ENCODE data around the gene MCTP1.

MCTP1 gene

DNA sequence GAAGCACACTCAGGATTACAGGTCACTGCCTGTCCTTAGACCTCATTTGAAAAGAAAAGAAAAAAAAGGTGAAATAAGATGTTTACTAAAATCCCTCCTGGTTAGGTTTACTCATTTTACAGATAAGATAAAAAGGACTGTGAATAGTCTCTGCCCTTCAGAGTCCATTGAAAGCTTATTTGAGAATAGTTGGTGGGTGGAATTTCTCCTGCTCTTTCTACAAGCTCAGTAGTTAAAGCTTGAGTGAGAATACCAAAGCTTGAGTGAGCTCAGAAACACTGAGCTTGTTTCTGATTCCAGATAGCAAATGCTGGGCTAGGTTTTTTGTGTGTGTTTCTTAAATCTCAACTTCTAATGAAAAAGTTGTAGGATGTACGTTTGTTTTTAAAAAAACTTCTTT is 559.8 kb downstream of the MCTP1 start:
- no peaks in the 10 kb centered on the region for H3K36me3 Mint-ChIP-seq (ENCODE audit: low read depth)

DNA sequence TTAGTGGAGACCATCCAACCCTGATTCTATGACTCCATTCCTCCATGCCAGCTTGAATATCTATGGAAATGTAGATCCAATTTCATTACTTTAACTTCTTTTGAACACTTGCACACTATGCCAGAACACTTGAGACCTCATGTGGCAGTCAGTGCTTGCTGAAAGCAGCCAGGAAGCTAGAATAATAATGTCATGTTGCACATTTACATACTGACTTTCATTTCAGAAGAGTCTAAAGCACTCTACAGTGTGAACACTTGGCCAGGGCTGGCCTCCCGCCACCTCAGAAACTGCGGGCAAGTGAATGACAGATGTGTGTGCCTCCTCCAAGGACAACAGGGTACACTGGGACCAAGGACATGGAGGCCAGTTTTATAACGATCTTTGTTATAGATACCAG is 569.1 kb downstream of the MCTP1 start:
- Mint-ChIP-seq H3K27me3 (ENCODE audit: low read depth) (no peaks in the 10 kb centered on the region), H3K27ac (no peak overlapping the region), H3K4me3 (no peak overlapping the region), H3K36me3 (ENCODE audit: low read depth) (peaks cover 6% of the 10 kb centered on the region), H3K9me3 (peaks cover 9% of the 10 kb centered on the region), H3K4me1 (no peaks in the 10 kb centered on the region)
- TF ChIP-seq, protein P1, sequence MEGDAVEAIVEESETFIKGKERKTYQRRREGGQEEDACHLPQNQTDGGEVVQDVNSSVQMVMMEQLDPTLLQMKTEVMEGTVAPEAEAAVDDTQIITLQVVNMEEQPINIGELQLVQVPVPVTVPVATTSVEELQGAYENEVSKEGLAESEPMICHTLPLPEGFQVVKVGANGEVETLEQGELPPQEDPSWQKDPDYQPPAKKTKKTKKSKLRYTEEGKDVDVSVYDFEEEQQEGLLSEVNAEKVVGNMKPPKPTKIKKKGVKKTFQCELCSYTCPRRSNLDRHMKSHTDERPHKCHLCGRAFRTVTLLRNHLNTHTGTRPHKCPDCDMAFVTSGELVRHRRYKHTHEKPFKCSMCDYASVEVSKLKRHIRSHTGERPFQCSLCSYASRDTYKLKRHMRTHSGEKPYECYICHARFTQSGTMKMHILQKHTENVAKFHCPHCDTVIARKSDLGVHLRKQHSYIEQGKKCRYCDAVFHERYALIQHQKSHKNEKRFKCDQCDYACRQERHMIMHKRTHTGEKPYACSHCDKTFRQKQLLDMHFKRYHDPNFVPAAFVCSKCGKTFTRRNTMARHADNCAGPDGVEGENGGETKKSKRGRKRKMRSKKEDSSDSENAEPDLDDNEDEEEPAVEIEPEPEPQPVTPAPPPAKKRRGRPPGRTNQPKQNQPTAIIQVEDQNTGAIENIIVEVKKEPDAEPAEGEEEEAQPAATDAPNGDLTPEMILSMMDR (IDR thresholded peaks at IDR 0.05; ENCODE audit: unreplicated experiment in 3 of 3), result no peak

More for the DNA sequence above, 559.8 kb downstream of the MCTP1 start:
- no peaks in the 10 kb centered on the region for H3K27me3 Mint-ChIP-seq (ENCODE audit: low read depth)
- H3K4me3 Mint-ChIP-seq, result no peak overlapping the region
- no peaks in the 10 kb centered on the region for H3K9me3 Mint-ChIP-seq
- no peaks in the 10 kb centered on the region for H3K4me1 Mint-ChIP-seq
- H3K27ac Mint-ChIP-seq, result peak overlapping the region in 1 of 3 experiments; percentile 70
- TF ChIP-seq, protein P1 (IDR thresholded peaks at IDR 0.05; ENCODE audit: unreplicated experiment in 3 of 3), result no peak

DNA sequence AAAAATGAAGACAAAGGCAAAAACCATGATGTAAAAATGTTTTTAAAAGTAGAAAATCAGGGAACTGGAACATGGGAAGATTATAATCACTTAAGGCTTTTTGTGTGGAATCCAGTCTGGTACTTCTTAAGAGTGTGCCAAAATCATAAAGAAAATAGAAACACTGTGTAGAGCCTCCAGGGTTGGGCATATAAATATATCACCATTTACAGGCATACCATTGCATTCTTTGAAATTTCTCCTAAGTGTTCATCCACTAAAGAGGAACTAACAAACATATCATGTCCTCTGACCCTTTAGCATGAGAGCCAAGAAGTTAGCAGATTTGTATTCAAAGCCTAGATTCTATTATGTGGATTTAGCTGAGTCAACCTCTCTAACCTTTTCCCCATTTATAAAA is 573.1 kb downstream of the MCTP1 start:
- no peaks in the 10 kb centered on the region for H3K9me3 Mint-ChIP-seq
- TF ChIP-seq, protein P1 (IDR thresholded peaks at IDR 0.05; ENCODE audit: unreplicated experiment in 3 of 3), result no peak
- peaks cover 6% of the 10 kb centered on the region for H3K36me3 Mint-ChIP-seq (ENCODE audit: low read depth)
- H3K27ac Mint-ChIP-seq, result no peak overlapping the region
- H3K4me1 Mint-ChIP-seq, result peaks cover 13% of the 10 kb centered on the region
- no peak overlapping the region for H3K4me3 Mint-ChIP-seq
- no peaks in the 10 kb centered on the region for H3K27me3 Mint-ChIP-seq (ENCODE audit: low read depth)

DNA sequence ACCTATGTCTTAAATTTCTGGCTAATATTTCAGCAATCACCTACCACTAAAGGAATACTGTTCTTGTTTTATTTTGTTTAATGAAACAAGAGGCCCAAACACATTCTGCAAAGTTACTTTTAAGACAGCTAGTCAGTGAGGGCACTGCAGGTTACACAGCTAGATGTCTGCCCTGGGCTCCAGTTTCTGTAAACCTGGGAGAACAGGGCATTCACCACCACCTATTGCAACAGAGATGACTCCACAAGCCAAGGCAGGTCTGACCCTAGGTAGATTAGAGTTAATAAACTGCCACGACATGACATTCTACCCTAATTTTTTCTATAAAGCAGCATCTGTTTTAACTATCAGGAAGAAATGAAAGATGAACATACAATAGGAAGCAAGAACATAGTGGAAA is 575.6 kb downstream of the MCTP1 start:
- H3K36me3 Mint-ChIP-seq (ENCODE audit: low read depth), result peaks cover 6% of the 10 kb centered on the region
- H3K27me3 Mint-ChIP-seq (ENCODE audit: low read depth), result no peaks in the 10 kb centered on the region
- H3K4me3 Mint-ChIP-seq, result no peak overlapping the region
- peak overlapping the region in 2 of 3 experiments; percentile 27 to 92 for H3K27ac Mint-ChIP-seq
- H3K4me1 Mint-ChIP-seq, result peaks cover 30% of the 10 kb centered on the region
- TF ChIP-seq, protein P1 (IDR thresholded peaks at IDR 0.05; ENCODE audit: unreplicated experiment in 3 of 3), result no peak
- H3K9me3 Mint-ChIP-seq, result no peaks in the 10 kb centered on the region

DNA sequence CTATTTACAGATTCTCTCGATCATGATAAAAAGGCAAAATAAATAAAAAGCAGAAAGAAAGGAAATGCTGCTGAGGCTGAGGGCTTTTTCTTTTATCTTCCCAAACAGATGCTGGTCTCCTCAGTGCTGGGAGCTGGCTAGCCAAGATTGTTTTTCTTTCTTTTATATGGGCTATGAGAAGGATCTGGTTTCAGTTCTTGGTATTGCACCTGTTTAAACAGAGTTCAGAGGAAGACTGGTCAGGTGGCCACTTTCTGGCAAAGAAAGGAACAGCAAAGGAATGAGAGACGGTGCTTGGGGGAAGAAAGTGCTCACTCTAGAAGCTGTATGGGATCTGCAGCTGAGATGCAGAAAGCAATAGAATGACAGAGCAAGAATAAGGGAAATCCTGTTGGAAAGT is 577.5 kb downstream of the MCTP1 start:
- H3K27ac Mint-ChIP-seq, result peak overlapping the region; percentile 25 to 92 (median 58)
- peaks cover 13% of the 10 kb centered on the region for H3K36me3 Mint-ChIP-seq (ENCODE audit: low read depth)
- no peaks in the 10 kb centered on the region for H3K9me3 Mint-ChIP-seq
- peaks cover 30% of the 10 kb centered on the region for H3K4me1 Mint-ChIP-seq
- TF ChIP-seq, protein P1 (IDR thresholded peaks at IDR 0.05; ENCODE audit: unreplicated experiment in 3 of 3), result no peak
- no peak overlapping the region for H3K4me3 Mint-ChIP-seq
- no peaks in the 10 kb centered on the region for H3K27me3 Mint-ChIP-seq (ENCODE audit: low read depth)

DNA sequence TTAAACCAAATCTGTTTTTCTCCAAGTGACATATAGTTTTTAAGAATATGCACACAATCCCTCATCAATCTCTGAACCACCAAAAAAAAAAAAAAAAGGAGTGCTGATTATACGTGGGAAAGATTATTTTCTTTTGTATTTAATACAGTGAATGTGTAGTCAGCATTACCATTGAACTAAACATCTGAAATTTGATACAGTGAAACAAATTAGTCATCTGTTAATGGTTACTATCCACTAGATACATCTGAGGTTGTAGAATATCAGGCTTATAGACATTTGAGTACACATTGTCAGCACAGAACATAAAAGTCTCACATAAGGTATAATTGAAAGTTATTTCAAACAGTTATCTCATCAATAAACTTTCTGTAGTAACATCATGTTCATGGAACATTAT is 579.5 kb downstream of the MCTP1 start:
- peak overlapping the region in 2 of 3 experiments; percentile 59 to 73 for H3K27ac Mint-ChIP-seq
- H3K36me3 Mint-ChIP-seq (ENCODE audit: low read depth), result peaks cover 23% of the 10 kb centered on the region
- H3K4me1 Mint-ChIP-seq, result peaks cover 30% of the 10 kb centered on the region
- TF ChIP-seq, protein P1 (IDR thresholded peaks at IDR 0.05; ENCODE audit: unreplicated experiment in 3 of 3), result no peak
- H3K9me3 Mint-ChIP-seq, result no peaks in the 10 kb centered on the region
- H3K4me3 Mint-ChIP-seq, result no peak overlapping the region
- no peaks in the 10 kb centered on the region for H3K27me3 Mint-ChIP-seq (ENCODE audit: low read depth)
